ENCODE results near the gene NRG2. TPM values are rescaled to one million over a fixed set of nuclear protein-coding genes. Genes with fewer than 3 reads are reported as not detected.

The NRG2 gene
- total and polyA plus RNA-seq, 2 of the 4 experiments (the other 2 are of a cell fraction), result 0.18 TPM; not detected in 1

DNA sequence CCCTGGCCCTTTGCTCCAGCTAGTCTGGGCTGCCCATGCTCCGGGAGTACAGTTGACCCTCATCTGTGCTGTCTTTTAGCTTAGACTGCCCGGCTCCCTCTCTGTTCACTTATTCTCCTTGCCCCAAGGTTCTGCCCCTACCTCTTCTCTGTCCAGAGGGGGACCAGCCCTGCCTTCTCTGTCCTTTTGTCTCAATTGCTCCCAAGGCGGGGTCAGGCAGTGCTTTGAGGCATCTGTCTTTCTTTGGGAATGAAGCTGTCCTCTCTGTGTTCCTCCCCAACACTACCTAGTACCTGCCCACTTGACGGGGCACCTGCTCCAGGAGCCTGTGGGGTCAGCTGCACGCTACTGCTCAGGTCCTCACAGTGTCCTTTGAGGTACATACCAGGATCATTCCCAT lies 188.1 kb downstream of the NRG2 start:
- no peak overlapping the region for H3K4me3 ChIP-seq (ENCODE audit: insufficient read depth, low read depth, low read length)
- no peak overlapping the region for H2AK9ac ChIP-seq (replicated peaks; ENCODE audit: low read depth, low read length, poor library complexity)
- ChIA-PET POLR2A (ENCODE audit: unreplicated experiment) (no interaction called here), CTCF (no interaction called here)
- H4K91ac ChIP-seq (ENCODE audit: insufficient read depth, low read depth, low read length), result no peak overlapping the region
- BruUV-seq (replicated peaks), result no TSS peak
- no peaks in the 10 kb centered on the region for H4K20me1 ChIP-seq (ENCODE audit: insufficient read depth, low read length)
- TF ChIP-seq SMC3 (IDR thresholded peaks at IDR 0.05; ENCODE audit: low read depth, low read length) (no peak), FOS (IDR thresholded peaks at IDR 0.05; ENCODE audit: low read depth, low read length) (no peak)
- in situ Hi-C loops (cut with MboI; ENCODE audit: low sequenced_read_pairs) (no loop called here), dilution Hi-C loops (cut with HindIII; ENCODE audit: low sequenced_read_pairs, unreplicated experiment) (no loop called here), intact Hi-C loops (cut with micrococcal nuclease) (no loop called here)
- H2BK20ac ChIP-seq (ENCODE audit: low read depth, low read length), result no peak overlapping the region
- no peak overlapping the region for H3K56ac ChIP-seq (ENCODE audit: extremely low read depth, insufficient read depth, low read length)
- no peak overlapping the region for H2AFZ ChIP-seq (replicated peaks; ENCODE audit: low read length, poor library complexity)
- no peaks in the 10 kb centered on the region for H3K79me1 ChIP-seq (ENCODE audit: low read depth in 1 of 2, low read length in 2 of 2)
- no peak overlapping the region for H4K8ac ChIP-seq (ENCODE audit: low read depth in 2 of 2, low read length in 2 of 2)
- no peak overlapping the region for H2BK15ac ChIP-seq (ENCODE audit: low read depth, low read length)
- no peaks in the 10 kb centered on the region for H3K4me1 ChIP-seq (ENCODE audit: control insufficient read depth, insufficient read depth, low read length)
- peaks cover 64% of the 10 kb centered on the region for H3K27me3 ChIP-seq (ENCODE audit: control insufficient read depth, insufficient read depth, low read length)
- WGBS, 2 experiments (ENCODE audit: extremely low coverage in 2 of 2, insufficient read length in 1 of 2), result 40% methylated on average over 2 of the region's 5 CpGs; no CpG with 5 or more reads in 1 of the 2 experiments
- H2AK5ac ChIP-seq (ENCODE audit: low read depth, low read length), result no peak overlapping the region
- ATAC-seq (ENCODE audit: low read depth), result no peak
- H3K18ac ChIP-seq (ENCODE audit: low read depth, low read length), result no peak overlapping the region
- no peak overlapping the region for H3K4me2 ChIP-seq (ENCODE audit: low read depth, low read length)
- 0 out of 2 replicates have a peak, but pooled peaks cover 4% of the 10 kb centered on the region for H3K9me1 ChIP-seq (ENCODE audit: insufficient read depth, low read length)
- H3K4ac ChIP-seq (ENCODE audit: low read depth, low read length), result no peak overlapping the region
- no peak overlapping the region for H3K9ac ChIP-seq (ENCODE audit: low read depth, low read length)
- no peaks in the 10 kb centered on the region for H3K36me3 ChIP-seq (ENCODE audit: control insufficient read depth, insufficient read depth, low read length)
- H3K27ac ChIP-seq (ENCODE audit: insufficient read depth, low read length), result no peak overlapping the region
- DNase-seq, result no peak
- no peaks in the 10 kb centered on the region for H3K9me3 ChIP-seq (ENCODE audit: control insufficient read depth, insufficient read depth, low read length)
- H4K5ac ChIP-seq (ENCODE audit: low read depth, low read length), result no peak overlapping the region
- no peak overlapping the region for H3K14ac ChIP-seq (replicated peaks; ENCODE audit: low read depth, low read length)
- no peak overlapping the region for H2BK120ac ChIP-seq (ENCODE audit: low read depth, low read length)
- no peak overlapping the region for H2BK5ac ChIP-seq (ENCODE audit: low read depth, low read length, poor library complexity, severe bottlenecking)
- H3K23ac ChIP-seq (ENCODE audit: low read depth, low read length), result no peak overlapping the region

All from IMR-90 (cell line).